ENCODE data around the gene MAEA.

Gene MAEA

GRCh38 chr4:1345903-1346780, 56.5 kb downstream of the MAEA start:
- peak; percentile 65 for DNase-seq
- in situ Hi-C loops (cut with MboI; ENCODE audit: low pct_unique_long_range_greater_than_20kb, low sequenced_read_pairs), result no loop called here

- in situ Hi-C loops (cut with MboI; ENCODE audit: low pct_unique_long_range_greater_than_20kb, low sequenced_read_pairs), result no loop called here
Measured at GRCh38 chr4:1346781-1347409, 57.2 kb downstream of the MAEA start, which contains the start of gene UVSSA. Gene UVSSA (plus strand): TSS chr4:1347208. CDS start chr4:1348092, 884 bp downstream.

DNA sequence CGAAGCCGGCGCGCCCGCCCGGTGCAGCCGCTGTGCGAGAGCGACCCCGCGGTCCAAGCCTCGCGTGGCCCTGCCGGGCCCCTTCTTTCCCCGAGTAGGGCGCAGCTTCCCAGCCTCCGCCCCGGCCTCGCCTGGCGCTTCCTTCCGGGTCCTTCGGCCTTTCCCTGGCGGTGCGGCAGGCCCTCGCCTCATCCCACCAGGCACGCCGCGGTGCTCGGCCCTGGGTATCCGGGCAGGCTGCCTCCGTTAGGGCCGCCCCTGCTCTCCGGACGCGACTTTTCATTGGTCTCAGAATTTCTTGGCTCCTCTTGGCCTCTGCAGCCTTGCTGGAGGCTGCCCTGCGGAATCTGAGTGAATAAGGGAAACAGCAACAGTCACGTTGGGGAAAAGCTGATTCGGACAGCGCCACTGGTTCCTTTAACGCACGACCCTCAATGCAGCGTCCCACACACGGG, 57.7 kb downstream of the MAEA start:
- DNase-seq, result peak; percentile 77
- in situ Hi-C loops (cut with MboI; ENCODE audit: low pct_unique_long_range_greater_than_20kb, low sequenced_read_pairs), result no loop called here

More at GRCh38 chr4:1346781-1347409, 57.2 kb downstream of the MAEA start, which contains the start of gene UVSSA:
- peak; percentile 99 for DNase-seq

GRCh38 chr4:1348014-1348513, 58.4 kb downstream of the MAEA start:
- in situ Hi-C loops (cut with MboI; ENCODE audit: low pct_unique_long_range_greater_than_20kb, low sequenced_read_pairs), result no loop called here
- DNase-seq, result no peak

GRCh38 chr4:1348746-1349145, 59.1 kb downstream of the MAEA start:
- in situ Hi-C loops (cut with MboI; ENCODE audit: low pct_unique_long_range_greater_than_20kb, low sequenced_read_pairs), result no loop called here
- no peak for DNase-seq

GRCh38 chr4:1349359-1350168, 59.9 kb downstream of the MAEA start:
- DNase-seq, result no peak
- in situ Hi-C loops (cut with MboI; ENCODE audit: low pct_unique_long_range_greater_than_20kb, low sequenced_read_pairs), result no loop called here

DNA sequence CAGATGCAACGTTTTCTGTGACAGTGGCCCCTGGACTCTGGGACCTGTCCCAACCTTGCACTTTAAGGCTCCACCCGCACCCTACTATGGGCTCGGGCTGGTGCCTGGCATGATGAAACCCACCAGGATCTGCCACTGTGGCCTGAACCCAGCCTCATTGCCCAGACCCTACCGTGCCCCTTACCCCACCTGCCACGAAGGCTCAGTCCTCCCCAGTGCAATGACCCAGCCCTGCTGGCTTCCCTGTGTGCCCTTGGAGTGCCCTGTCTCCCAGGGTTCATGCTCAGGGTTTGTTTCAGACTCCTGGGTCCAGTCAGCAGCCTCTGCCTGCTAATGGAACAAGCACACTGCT, 60.5 kb downstream of the MAEA start:
- DNase-seq, result no peak
- in situ Hi-C loops (cut with MboI; ENCODE audit: low pct_unique_long_range_greater_than_20kb, low sequenced_read_pairs), result no loop called here

DNA sequence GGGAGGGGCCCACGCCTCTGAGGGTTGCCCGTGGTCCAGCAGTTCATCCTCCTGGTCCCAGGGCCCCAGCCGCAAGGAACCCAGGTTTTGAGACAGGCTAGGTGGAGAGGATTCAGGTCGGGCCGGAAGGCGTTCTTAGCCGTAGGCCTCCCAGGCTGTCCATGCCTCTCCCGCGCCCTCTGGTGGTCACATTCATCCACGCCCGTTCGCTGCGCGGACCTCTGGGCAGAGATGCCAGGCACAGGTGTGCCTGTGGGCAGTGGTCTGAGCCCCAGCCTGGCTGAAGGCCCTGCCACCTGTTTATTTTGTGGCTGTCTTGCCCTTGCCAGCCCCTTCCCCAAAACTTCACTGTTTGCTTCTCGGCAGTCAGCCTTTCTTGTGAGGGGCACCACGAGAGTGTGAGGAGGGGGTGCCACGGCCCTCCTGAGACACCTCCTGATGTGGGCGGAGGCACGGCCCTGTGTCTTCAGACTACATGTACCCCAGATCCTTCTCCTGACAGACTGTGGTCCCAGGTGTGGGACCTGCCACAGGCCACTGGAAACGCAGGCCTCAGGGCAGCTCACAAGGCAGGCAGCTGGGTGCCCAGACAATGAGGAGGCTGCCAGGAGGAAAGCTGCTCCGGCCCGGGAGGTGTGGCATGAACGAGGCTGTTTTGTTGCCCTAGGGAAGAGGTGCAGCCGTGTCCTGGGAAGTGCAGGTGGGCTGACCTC, 62.3 kb downstream of the MAEA start:
- peak; percentile 74 for DNase-seq
- in situ Hi-C loops (cut with MboI; ENCODE audit: low pct_unique_long_range_greater_than_20kb, low sequenced_read_pairs), result no loop called here

DNA sequence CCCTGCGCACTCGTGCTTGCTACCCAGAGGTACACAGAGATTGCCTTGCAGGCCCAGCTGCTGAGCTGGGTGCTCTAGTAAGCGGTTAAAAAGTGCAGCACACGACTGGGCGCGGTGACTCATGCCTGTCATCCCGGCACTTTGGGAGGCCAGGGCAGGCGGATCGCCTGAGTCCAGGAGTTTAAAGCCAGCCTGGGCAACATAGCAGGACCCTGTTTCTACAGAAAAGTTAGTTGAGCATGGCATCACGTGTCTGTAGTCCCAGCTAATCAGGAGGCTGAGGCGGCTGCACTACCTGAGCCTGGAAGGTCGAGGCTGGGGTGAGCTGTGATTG, 62.8 kb downstream of the MAEA start:
- DNase-seq, result no peak
- in situ Hi-C loops (cut with MboI; ENCODE audit: low pct_unique_long_range_greater_than_20kb, low sequenced_read_pairs), result no loop called here

GRCh38 chr4:1353186-1354055, 63.7 kb downstream of the MAEA start:
- DNase-seq, result no peak
- in situ Hi-C loops (cut with MboI; ENCODE audit: low pct_unique_long_range_greater_than_20kb, low sequenced_read_pairs), result no loop called here

GRCh38 chr4:1354136-1354982, 64.7 kb downstream of the MAEA start:
- DNase-seq, result peak; percentile 8
- in situ Hi-C loops (cut with MboI; ENCODE audit: low pct_unique_long_range_greater_than_20kb, low sequenced_read_pairs), result no loop called here

GRCh38 chr4:1354983-1355275, 65.2 kb downstream of the MAEA start:
- no peak for DNase-seq
- in situ Hi-C loops (cut with MboI; ENCODE audit: low pct_unique_long_range_greater_than_20kb, low sequenced_read_pairs), result no loop called here

DNA sequence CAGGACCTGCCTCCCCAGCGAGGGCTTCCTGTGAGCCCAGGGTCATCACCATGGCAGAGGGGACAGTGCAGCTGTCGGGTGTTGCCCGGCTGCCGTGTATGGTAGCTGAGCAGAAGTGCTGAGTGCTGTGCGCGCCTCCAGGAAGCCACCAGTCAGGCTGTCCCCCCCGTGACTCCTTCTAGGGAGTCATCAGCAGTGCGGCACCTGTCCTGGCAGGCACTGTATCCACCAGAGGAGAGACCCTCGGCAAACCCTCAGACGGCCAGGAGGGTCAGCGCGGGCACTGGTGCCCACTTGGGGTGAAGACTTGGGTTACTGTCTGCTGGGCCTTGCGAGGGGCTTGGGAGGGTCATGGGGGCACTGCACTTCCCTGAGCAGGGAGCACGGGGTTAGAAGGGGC, 65.7 kb downstream of the MAEA start:
- in situ Hi-C loops (cut with MboI; ENCODE audit: low pct_unique_long_range_greater_than_20kb, low sequenced_read_pairs), result no loop called here
- DNase-seq, result no peak

- in situ Hi-C loops (cut with MboI; ENCODE audit: low pct_unique_long_range_greater_than_20kb, low sequenced_read_pairs), result no loop called here
- DNase-seq, result peak; percentile 67
Measured at GRCh38 chr4:1356181-1356998, 66.7 kb downstream of the MAEA start.

DNA sequence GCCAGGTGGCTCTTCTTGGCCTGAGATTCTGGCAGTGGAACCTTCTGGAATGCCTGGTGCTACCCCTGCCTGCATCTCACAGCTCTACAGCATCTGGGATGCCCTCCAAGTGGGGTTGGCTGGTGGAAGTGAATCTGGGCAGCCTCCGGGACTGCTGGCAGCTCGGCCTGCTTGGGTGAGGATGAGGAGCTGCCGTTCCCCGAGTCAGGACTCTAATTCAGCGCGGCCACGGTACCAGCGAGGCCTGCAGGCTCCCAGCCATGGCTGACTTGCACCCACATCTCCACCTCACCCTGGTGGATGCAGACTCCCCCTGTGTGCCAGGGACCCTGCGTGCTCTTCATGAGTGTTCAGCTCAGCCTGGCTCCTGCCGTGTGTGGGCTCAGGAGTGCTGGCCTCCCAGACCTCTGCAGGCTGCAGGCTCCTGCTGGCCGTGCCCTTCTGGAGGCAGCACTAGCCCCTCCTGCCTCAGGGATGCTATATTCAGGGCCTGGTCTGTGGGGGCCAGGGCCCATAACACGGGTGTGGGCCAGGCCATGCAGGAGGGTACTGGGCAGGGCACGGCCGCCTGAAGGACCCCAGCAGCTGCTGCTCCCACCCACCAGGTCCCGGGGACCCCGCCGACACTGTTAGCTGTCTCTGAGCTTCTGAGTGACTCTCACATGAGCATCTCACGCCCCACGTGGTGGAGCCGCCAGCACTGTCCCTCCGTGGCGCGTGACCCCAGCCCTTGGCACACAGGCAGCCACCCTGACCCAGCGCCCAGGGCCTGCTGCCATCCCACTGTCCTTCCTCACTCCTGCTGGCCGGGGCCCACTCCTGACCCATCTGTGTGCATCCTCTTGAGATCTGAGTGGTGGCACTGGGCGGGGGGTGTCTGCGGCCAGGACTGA, 67.9 kb downstream of the MAEA start:
- in situ Hi-C loops (cut with MboI; ENCODE audit: low pct_unique_long_range_greater_than_20kb, low sequenced_read_pairs), result no loop called here
- no peak for DNase-seq
